ENCODE data around the gene A1BG. TPM values are rescaled to one million over a fixed set of nuclear protein-coding genes. Genes with fewer than 3 reads are reported as not detected.

The A1BG gene
- total RNA-seq, 1 experiment from 2014 or later = 47.4 TPM

DNA sequence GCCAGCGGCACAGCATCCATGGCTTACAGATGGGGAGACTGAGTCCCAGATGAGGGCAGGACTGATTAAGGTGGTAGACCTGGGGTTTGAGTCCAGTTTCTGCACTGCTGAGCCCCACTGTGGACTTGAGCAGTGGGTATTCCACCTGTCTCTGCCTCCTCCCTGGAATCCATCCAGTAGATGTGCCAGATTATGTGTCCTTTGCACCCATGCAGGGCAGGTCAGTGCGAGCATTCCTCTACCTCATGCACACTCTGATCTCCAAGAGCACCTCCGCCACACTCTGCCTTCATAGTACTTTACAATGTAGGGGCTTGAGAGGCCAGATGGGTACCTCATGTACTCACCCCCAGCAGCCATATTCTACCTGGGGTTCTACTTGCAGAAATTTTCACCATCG, 16.5 kb downstream of the A1BG start:
- intact Hi-C loops (cut with micrococcal nuclease; ENCODE audit: unreplicated experiment) = no loop called here
- Histone ChIP-seq H3K9me3 (ENCODE audit: control insufficient read depth, insufficient read depth, low read depth, low read length) (0 out of 2 replicates have a peak, but pooled peaks cover 4% of the 10 kb centered on the region), H3K27ac (ENCODE audit: low read length) (no peak overlapping the region), H3K4me3 (ENCODE audit: low read depth in 2 of 2, low read length in 2 of 2) (no peak overlapping the region), H3K27me3 (ENCODE audit: control insufficient read depth, insufficient read depth, low read length) (no peaks in the 10 kb centered on the region), H3K36me3 (ENCODE audit: control insufficient read depth, insufficient read depth, low read length) (no peaks in the 10 kb centered on the region), H3K4me1 (ENCODE audit: control insufficient read depth, insufficient read depth, low read length) (no peaks in the 10 kb centered on the region)
- no peak for ATAC-seq
- ChIA-PET POLR2A (no interaction called here), CTCF (no interaction called here)
- no peak for DNase-seq (ENCODE audit: low read depth, low spot score)
- no TSS peak for BruUV-seq (replicated peaks)
- TF ChIP-seq POLR2AphosphoS5 (IDR thresholded peaks at IDR 0.05; ENCODE audit: low read depth, low read length) = no peak
- no peak for TF ChIP-seq SIN3A (IDR thresholded peaks at IDR 0.05; ENCODE audit: borderline replicate concordance, insufficient read depth, low read depth, low read length)
- no peak for TF ChIP-seq TCF7L2 (IDR thresholded peaks at IDR 0.05; ENCODE audit: low read depth, low read length)
- TF ChIP-seq, protein P1, sequence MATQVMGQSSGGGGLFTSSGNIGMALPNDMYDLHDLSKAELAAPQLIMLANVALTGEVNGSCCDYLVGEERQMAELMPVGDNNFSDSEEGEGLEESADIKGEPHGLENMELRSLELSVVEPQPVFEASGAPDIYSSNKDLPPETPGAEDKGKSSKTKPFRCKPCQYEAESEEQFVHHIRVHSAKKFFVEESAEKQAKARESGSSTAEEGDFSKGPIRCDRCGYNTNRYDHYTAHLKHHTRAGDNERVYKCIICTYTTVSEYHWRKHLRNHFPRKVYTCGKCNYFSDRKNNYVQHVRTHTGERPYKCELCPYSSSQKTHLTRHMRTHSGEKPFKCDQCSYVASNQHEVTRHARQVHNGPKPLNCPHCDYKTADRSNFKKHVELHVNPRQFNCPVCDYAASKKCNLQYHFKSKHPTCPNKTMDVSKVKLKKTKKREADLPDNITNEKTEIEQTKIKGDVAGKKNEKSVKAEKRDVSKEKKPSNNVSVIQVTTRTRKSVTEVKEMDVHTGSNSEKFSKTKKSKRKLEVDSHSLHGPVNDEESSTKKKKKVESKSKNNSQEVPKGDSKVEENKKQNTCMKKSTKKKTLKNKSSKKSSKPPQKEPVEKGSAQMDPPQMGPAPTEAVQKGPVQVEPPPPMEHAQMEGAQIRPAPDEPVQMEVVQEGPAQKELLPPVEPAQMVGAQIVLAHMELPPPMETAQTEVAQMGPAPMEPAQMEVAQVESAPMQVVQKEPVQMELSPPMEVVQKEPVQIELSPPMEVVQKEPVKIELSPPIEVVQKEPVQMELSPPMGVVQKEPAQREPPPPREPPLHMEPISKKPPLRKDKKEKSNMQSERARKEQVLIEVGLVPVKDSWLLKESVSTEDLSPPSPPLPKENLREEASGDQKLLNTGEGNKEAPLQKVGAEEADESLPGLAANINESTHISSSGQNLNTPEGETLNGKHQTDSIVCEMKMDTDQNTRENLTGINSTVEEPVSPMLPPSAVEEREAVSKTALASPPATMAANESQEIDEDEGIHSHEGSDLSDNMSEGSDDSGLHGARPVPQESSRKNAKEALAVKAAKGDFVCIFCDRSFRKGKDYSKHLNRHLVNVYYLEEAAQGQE (IDR thresholded peaks at IDR 0.05; ENCODE audit: insufficient read depth in 1 of 2, low read depth in 2 of 2, low read length in 1 of 2) = no peak
- TF ChIP-seq, protein P2, sequence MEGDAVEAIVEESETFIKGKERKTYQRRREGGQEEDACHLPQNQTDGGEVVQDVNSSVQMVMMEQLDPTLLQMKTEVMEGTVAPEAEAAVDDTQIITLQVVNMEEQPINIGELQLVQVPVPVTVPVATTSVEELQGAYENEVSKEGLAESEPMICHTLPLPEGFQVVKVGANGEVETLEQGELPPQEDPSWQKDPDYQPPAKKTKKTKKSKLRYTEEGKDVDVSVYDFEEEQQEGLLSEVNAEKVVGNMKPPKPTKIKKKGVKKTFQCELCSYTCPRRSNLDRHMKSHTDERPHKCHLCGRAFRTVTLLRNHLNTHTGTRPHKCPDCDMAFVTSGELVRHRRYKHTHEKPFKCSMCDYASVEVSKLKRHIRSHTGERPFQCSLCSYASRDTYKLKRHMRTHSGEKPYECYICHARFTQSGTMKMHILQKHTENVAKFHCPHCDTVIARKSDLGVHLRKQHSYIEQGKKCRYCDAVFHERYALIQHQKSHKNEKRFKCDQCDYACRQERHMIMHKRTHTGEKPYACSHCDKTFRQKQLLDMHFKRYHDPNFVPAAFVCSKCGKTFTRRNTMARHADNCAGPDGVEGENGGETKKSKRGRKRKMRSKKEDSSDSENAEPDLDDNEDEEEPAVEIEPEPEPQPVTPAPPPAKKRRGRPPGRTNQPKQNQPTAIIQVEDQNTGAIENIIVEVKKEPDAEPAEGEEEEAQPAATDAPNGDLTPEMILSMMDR (IDR thresholded peaks at IDR 0.05) = no peak
- in situ Hi-C loops (cut with HindIII; ENCODE audit: low pct_unique_long_range_greater_than_20kb, low sequenced_read_pairs) = no loop called here

DNA sequence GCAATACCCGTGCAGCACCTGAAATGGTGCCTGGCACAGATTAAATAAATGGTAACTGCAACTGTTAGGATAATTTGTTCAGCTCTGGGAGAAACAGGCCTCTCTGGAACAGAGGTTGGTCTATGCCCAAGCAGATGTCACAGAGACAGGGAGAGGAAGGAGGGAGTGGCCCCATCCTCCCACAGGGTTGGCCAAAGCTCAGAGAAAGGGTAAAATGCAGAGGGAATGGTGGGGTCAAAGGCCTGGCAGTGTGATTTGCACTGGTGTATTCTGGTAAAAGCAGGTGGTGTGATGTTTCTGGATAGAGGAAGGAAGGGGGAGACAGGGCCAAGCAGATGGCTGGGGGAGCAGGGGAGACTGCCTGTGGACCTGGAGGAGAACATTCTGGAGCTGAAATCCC, 17.1 kb downstream of the A1BG start:
- Histone ChIP-seq H3K27ac (ENCODE audit: low read length) (no peak overlapping the region), H3K4me1 (ENCODE audit: control insufficient read depth, insufficient read depth, low read length) (no peaks in the 10 kb centered on the region), H3K36me3 (ENCODE audit: control insufficient read depth, insufficient read depth, low read length) (no peaks in the 10 kb centered on the region), H3K9me3 (ENCODE audit: control insufficient read depth, insufficient read depth, low read depth, low read length) (0 out of 2 replicates have a peak, but pooled peaks cover 4% of the 10 kb centered on the region), H3K27me3 (ENCODE audit: control insufficient read depth, insufficient read depth, low read length) (no peaks in the 10 kb centered on the region), H3K4me3 (ENCODE audit: low read depth in 2 of 2, low read length in 2 of 2) (no peak overlapping the region)
- ATAC-seq (no peak), DNase-seq (ENCODE audit: low read depth, low spot score) (no peak)
- no peak for TF ChIP-seq SIN3A (IDR thresholded peaks at IDR 0.05; ENCODE audit: borderline replicate concordance, insufficient read depth, low read depth, low read length)
- TF ChIP-seq, protein P2 (IDR thresholded peaks at IDR 0.05) = no peak
- TF ChIP-seq POLR2AphosphoS5 (IDR thresholded peaks at IDR 0.05; ENCODE audit: low read depth, low read length) = no peak
- no peak for TF ChIP-seq TCF7L2 (IDR thresholded peaks at IDR 0.05; ENCODE audit: low read depth, low read length)
- TF ChIP-seq, protein P1 (IDR thresholded peaks at IDR 0.05; ENCODE audit: insufficient read depth in 1 of 2, low read depth in 2 of 2, low read length in 1 of 2) = no peak
- CTCF ChIA-PET = no interaction called here
- in situ Hi-C loops (cut with HindIII; ENCODE audit: low pct_unique_long_range_greater_than_20kb, low sequenced_read_pairs) (no loop called here), intact Hi-C loops (cut with micrococcal nuclease; ENCODE audit: unreplicated experiment) (no loop called here)
- POLR2A ChIA-PET = no interaction called here
- no TSS peak for BruUV-seq (replicated peaks)

Measured in Panc1 (cell line).